Activated CD8-positive, alpha-beta memory T cell treated with anti-CD3 and anti-CD28 coated beads, Interleukin-2, amount 10 ng/mL, durations not matched to agents 7 days and 5 days (primary cell): ENCODE results near the gene ABCG5. TPM values are rescaled to one million over a fixed set of nuclear protein-coding genes. Genes with fewer than 3 reads are reported as not detected.

Source experiments
- ATAC-seq: fragments of 150-1000 bp; cut with Tn5 transposase; one replicate; pipeline ENCODE4 v1.10.0; 2021; ENCODE audit warnings: moderate library complexity
- CTCF ChIA-PET: fragments of 350-600 bp; sonication (Branson Sonifier 250); formaldehyde crosslinking; loops from one replicate; lab custom pipeline; 2021; ENCODE audit warnings: antibody characterized with exemption; lab: Charles Lee
- DNase-seq: peaks from one replicate; pipeline ENCODE4 v3.0.0-alpha.2; 2020
- H3K27ac Mint-ChIP-seq: one replicate; pipeline ENCODE4 v1.8.0; 2021; ENCODE audit warnings: mild to moderate bottlenecking, mixed read lengths
- H3K27me3 Mint-ChIP-seq: one replicate; pipeline ENCODE4 v1.8.0; 2021; ENCODE audit warnings: mixed read lengths
- H3K36me3 Mint-ChIP-seq: one replicate; pipeline ENCODE4 v1.8.0; 2021; ENCODE audit warnings: mild to moderate bottlenecking, mixed read lengths
- H3K4me1 Mint-ChIP-seq: one replicate; pipeline ENCODE4 v1.8.0; 2021; ENCODE audit warnings: mixed read lengths
- H3K4me3 Mint-ChIP-seq: one replicate; pipeline ENCODE4 v1.8.0; 2021; ENCODE audit warnings: mild to moderate bottlenecking, moderate library complexity, mixed read lengths
- H3K9me3 Mint-ChIP-seq: one replicate; pipeline ENCODE4 v1.8.0; 2022; ENCODE audit warnings: low read depth, mixed read lengths
- total RNA-seq, 2 experiments: library from RNA; stranded (reverse); gene quantifications; one replicate each; pipeline ENCODE4 v1.2.3, GENCODE V29; 2021

The ABCG5 gene
- total RNA-seq, 2 experiments from 2014 or later: not detected

- no peak for DNase-seq
- Mint-ChIP-seq H3K9me3 (no peaks in the 10 kb centered on the region), H3K27me3 (no peaks in the 10 kb centered on the region), H3K4me1 (no peaks in the 10 kb centered on the region), H3K27ac (no peak overlapping the region), H3K4me3 (no peak overlapping the region), H3K36me3 (no peaks in the 10 kb centered on the region)
- CTCF ChIA-PET: interaction anchor here (1.5 kb wide), 1 partner anchor 14 kb away, joined by 4 read pairs; the partner anchor contains the start of gene DYNC2LI1
- no peak for ATAC-seq
Observed at GRCh38 chr2:43787895-43788294, 50.7 kb downstream of the ABCG5 start.

- no peaks in the 10 kb centered on the region for H3K27me3 Mint-ChIP-seq
- peaks cover 1% of the 10 kb centered on the region for H3K36me3 Mint-ChIP-seq
- peaks cover 16% of the 10 kb centered on the region for H3K4me1 Mint-ChIP-seq
- H3K9me3 Mint-ChIP-seq: no peaks in the 10 kb centered on the region
- CTCF ChIA-PET: no interaction called here
- no peak for ATAC-seq
- no peak for DNase-seq
- no peak overlapping the region for H3K4me3 Mint-ChIP-seq
- no peak overlapping the region for H3K27ac Mint-ChIP-seq
Observed at GRCh38 chr2:43778233-43778632, 60.4 kb downstream of the ABCG5 start.

DNA sequence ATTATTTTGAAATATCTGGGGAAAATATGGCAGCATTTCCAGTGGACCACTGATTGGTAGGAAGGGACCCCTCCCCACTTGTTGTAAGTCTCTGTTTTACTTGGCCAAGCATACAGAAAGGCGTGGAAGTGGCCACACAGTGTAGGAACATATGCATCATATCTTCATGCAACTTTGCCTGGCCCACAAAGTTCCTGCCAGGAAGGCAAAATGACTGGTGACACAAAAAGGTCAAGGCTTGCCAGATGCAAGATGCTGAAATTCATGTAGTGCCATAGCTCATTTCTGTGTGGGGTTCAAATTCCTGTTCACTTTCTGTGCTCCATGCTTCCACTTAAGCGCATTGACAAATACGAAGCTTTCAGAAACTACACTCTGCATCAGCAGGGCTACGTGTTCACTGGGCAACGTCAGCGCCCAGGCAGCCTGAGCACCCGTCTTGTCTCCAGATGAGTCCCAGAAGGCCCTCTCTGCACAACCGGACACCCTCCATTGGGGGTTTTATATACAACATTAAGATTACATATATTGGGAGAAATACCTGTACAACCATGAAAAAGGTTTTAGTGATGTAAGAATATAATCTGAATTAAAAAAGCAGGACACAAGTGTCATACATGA is 61.2 kb downstream of the ABCG5 start:
- ATAC-seq (no peak), DNase-seq (no peak)
- no peaks in the 10 kb centered on the region for H3K27me3 Mint-ChIP-seq
- no peaks in the 10 kb centered on the region for H3K9me3 Mint-ChIP-seq
- CTCF ChIA-PET: interaction anchor here (0.8 kb wide), 1 partner anchor 141 kb away, joined by 3 read pairs; the partner anchor contains the start of gene PLEKHH2
- H3K4me3 Mint-ChIP-seq: no peak overlapping the region
- H3K27ac Mint-ChIP-seq: no peak overlapping the region
- peaks cover 1% of the 10 kb centered on the region for H3K36me3 Mint-ChIP-seq
- peaks cover 18% of the 10 kb centered on the region for H3K4me1 Mint-ChIP-seq

GRCh38 chr2:43776324-43776723 is 62.3 kb downstream of the ABCG5 start:
- no peaks in the 10 kb centered on the region for H3K36me3 Mint-ChIP-seq
- H3K27me3 Mint-ChIP-seq: no peaks in the 10 kb centered on the region
- DNase-seq (no peak), ATAC-seq (no peak)
- H3K27ac Mint-ChIP-seq: no peak overlapping the region
- CTCF ChIA-PET: interaction anchor here (0.8 kb wide), 1 partner anchor 139 kb away, joined by 3 read pairs; the partner anchor contains the start of gene PLEKHH2
- no peaks in the 10 kb centered on the region for H3K9me3 Mint-ChIP-seq
- no peak overlapping the region for H3K4me3 Mint-ChIP-seq
- H3K4me1 Mint-ChIP-seq: peaks cover 18% of the 10 kb centered on the region

- no peaks in the 10 kb centered on the region for H3K36me3 Mint-ChIP-seq
- DNase-seq (no peak), ATAC-seq (no peak)
- H3K4me3 Mint-ChIP-seq: peak overlapping the region; percentile 97
- no peaks in the 10 kb centered on the region for H3K27me3 Mint-ChIP-seq
- H3K4me1 Mint-ChIP-seq: peaks cover 18% of the 10 kb centered on the region
- no peak overlapping the region for H3K27ac Mint-ChIP-seq
- no peaks in the 10 kb centered on the region for H3K9me3 Mint-ChIP-seq
- CTCF ChIA-PET: interaction anchor here (1.0 to 1.4 kb wide), 4 partner anchors 9 to 26 kb away, joined by 3 to 4 read pairs (median 3); no protein-coding TSS in a partner anchor
Observed at GRCh38 chr2:43774617-43775016, 64.0 kb downstream of the ABCG5 start.

- Mint-ChIP-seq H3K27ac (peak within 1 kb of the TSS; percentile 87), H3K9me3 (no peaks in the 10 kb centered on the region), H3K36me3 (no peaks in the 10 kb centered on the region), H3K4me3 (peak within 1 kb of the TSS; percentile 97), H3K4me1 (peaks cover 18% of the 10 kb centered on the region), H3K27me3 (peaks cover 3% of the 10 kb centered on the region)
- CTCF ChIA-PET: interaction anchor here (1.0 to 1.4 kb wide), 4 partner anchors 9 to 27 kb away, joined by 3 to 4 read pairs (median 3); no protein-coding TSS in a partner anchor
- ATAC-seq (peak; percentile 99), DNase-seq (peak; percentile 89)
Observed at GRCh38 chr2:43773876-43774613, 64.6 kb downstream of the ABCG5 start, which contains the start of gene DYNC2LI1. Gene DYNC2LI1 (plus strand): TSS chr2:43774039. CDS start chr2:43774139, 100 bp downstream.

- peaks cover 13% of the 10 kb centered on the region for H3K27me3 Mint-ChIP-seq
- peaks cover 4% of the 10 kb centered on the region for H3K4me1 Mint-ChIP-seq
- ATAC-seq (no peak), DNase-seq (no peak)
- H3K9me3 Mint-ChIP-seq: no peaks in the 10 kb centered on the region
- H3K27ac Mint-ChIP-seq: no peak overlapping the region
- no peak overlapping the region for H3K4me3 Mint-ChIP-seq
- CTCF ChIA-PET: interaction anchor here (1.0 kb wide), 1 partner anchor 8 kb away, joined by 3 read pairs; the partner anchor contains the start of gene DYNC2LI1
- no peaks in the 10 kb centered on the region for H3K36me3 Mint-ChIP-seq
Observed at GRCh38 chr2:43766006-43766405, 72.6 kb downstream of the ABCG5 start.

DNA sequence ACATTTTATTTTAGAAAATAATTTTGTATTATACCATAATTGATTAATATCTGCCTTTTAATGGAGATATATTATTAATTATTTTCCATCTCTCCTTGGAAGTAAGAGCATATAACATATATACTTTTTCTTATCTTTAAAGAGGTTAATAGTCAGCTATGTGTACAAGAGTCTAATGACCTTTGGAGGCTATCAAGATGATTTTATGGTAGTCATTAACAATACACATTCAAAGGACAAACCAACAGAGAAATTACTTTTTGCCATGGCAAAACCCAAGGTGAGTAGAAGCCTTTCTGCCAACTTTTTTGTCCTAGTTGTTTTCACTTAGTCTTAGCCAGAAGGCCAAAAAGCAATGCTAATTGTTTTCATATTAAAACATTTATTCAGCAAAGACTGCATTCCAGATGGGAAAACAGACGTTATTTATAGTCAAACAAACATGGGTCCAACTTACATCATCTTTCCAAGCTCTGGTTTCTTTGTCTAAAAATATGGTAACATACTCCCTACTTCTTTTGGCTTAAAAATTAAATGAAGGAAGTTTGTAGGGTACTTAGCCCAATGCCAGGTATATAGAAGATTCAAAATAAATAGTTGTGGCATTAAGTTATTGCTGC is 74.4 kb downstream of the ABCG5 start:
- Mint-ChIP-seq H3K27me3 (peaks cover 12% of the 10 kb centered on the region), H3K27ac (no peak overlapping the region), H3K9me3 (no peaks in the 10 kb centered on the region), H3K4me3 (no peak overlapping the region), H3K4me1 (peaks cover 4% of the 10 kb centered on the region), H3K36me3 (no peaks in the 10 kb centered on the region)
- DNase-seq (no peak), ATAC-seq (no peak)
- CTCF ChIA-PET: interaction anchor here (0.6 kb wide), 1 partner anchor 16 kb away, joined by 3 read pairs; no protein-coding TSS in a partner anchor

GRCh38 chr2:43763091-43763490 is 75.5 kb downstream of the ABCG5 start:
- Mint-ChIP-seq H3K27ac (no peak overlapping the region), H3K27me3 (peaks cover 6% of the 10 kb centered on the region), H3K4me1 (peaks cover 4% of the 10 kb centered on the region), H3K4me3 (no peak overlapping the region), H3K9me3 (no peaks in the 10 kb centered on the region), H3K36me3 (no peaks in the 10 kb centered on the region)
- DNase-seq: no peak
- no peak for ATAC-seq
- CTCF ChIA-PET: no interaction called here

Other genes starting within 250 kb of the ABCG5 start
- gene THADA, start 242.8 kb downstream of the ABCG5 start, total RNA-seq: 10 to 100 TPM; 32.0 to 32.1 TPM
- under 1 TPM; 0.54 to 0.67 TPM for gene PLEKHH2, start 201.6 kb downstream of the ABCG5 start, total RNA-seq
- under 1 TPM in 1 of 2 experiments, not detected in 1; 0.19 TPM for gene C1GALT1C1L, start 162.4 kb downstream of the ABCG5 start, total RNA-seq
- gene DYNC2LI1, start 64.8 kb downstream of the ABCG5 start, total RNA-seq: 1 to 10 TPM; 5.1 to 5.9 TPM
- gene ABCG8, start 132 bp upstream of the ABCG5 start, total RNA-seq: not detected
- 100 to 1,000 TPM in 1 of 2 experiments, 10 to 100 TPM in 1; 70.0 to 103 TPM for gene LRPPRC, start 157.2 kb upstream of the ABCG5 start, total RNA-seq